ENCODE results near the gene TCF25.
"Not testable (repeated sequence)": the region's sequence is repeated elsewhere in the genome, so short reads cannot be mapped to it uniquely, and the experiment has no call there.

Gene TCF25

GRCh38 chr16:89934611-89935553 is 61.5 kb downstream of the TCF25 start:
- FAIRE-seq (no peak), DNase-seq (ENCODE audit: insufficient read length) (no peak)
- TF ChIP-seq POLR2A (IDR thresholded peaks at IDR 0.05; ENCODE audit: low read depth, low read length), result no peak
- TF ChIP-seq TAF1 (IDR thresholded peaks at IDR 0.05; ENCODE audit: borderline replicate concordance, low read depth, low read length), result no peak
- TF ChIP-seq POLR2AphosphoS5 (IDR thresholded peaks at IDR 0.05; ENCODE audit: low read depth, low read length), result no peak

- DNase-seq (ENCODE audit: insufficient read length); FAIRE-seq: not testable (repeated sequence)
Observed at GRCh38 chr16:89935620-89936019, 62.2 kb downstream of the TCF25 start.

GRCh38 chr16:89936034-89936433 is 62.6 kb downstream of the TCF25 start:
- DNase-seq (ENCODE audit: insufficient read length) (no peak), FAIRE-seq (no peak)
- no peak for TF ChIP-seq POLR2A (IDR thresholded peaks at IDR 0.05; ENCODE audit: low read depth, low read length)

GRCh38 chr16:89936508-89936907 is 63.1 kb downstream of the TCF25 start:
- no peak for DNase-seq (ENCODE audit: insufficient read length)
- no peak for TF ChIP-seq POLR2A (IDR thresholded peaks at IDR 0.05; ENCODE audit: low read depth, low read length)
- no peak for TF ChIP-seq POLR2AphosphoS5 (IDR thresholded peaks at IDR 0.05; ENCODE audit: low read depth, low read length)
- no peak for TF ChIP-seq TAF1 (IDR thresholded peaks at IDR 0.05; ENCODE audit: borderline replicate concordance, low read depth, low read length)
- no peak for FAIRE-seq

GRCh38 chr16:89936981-89937380 is 63.6 kb downstream of the TCF25 start:
- DNase-seq (ENCODE audit: insufficient read length), result no peak
- no peak for TF ChIP-seq TAF1 (IDR thresholded peaks at IDR 0.05; ENCODE audit: borderline replicate concordance, low read depth, low read length)
- no peak for TF ChIP-seq POLR2AphosphoS5 (IDR thresholded peaks at IDR 0.05; ENCODE audit: low read depth, low read length)
- no peak for TF ChIP-seq POLR2A (IDR thresholded peaks at IDR 0.05; ENCODE audit: low read depth, low read length)
- no peak for FAIRE-seq

GRCh38 chr16:89938175-89938885 is 64.9 kb downstream of the TCF25 start:
- TF ChIP-seq POLR2A (IDR thresholded peaks at IDR 0.05; ENCODE audit: low read depth, low read length), result no peak
- TF ChIP-seq POLR2AphosphoS5 (IDR thresholded peaks at IDR 0.05; ENCODE audit: low read depth, low read length), result no peak
- no peak for TF ChIP-seq TAF1 (IDR thresholded peaks at IDR 0.05; ENCODE audit: borderline replicate concordance, low read depth, low read length)
- no peak for DNase-seq (ENCODE audit: insufficient read length)
- FAIRE-seq, result no peak

GRCh38 chr16:89944773-89945172 is 71.4 kb downstream of the TCF25 start:
- TF ChIP-seq TAF1 (IDR thresholded peaks at IDR 0.05; ENCODE audit: borderline replicate concordance, low read depth, low read length) (no peak), POLR2AphosphoS5 (IDR thresholded peaks at IDR 0.05; ENCODE audit: low read depth, low read length) (no peak), POLR2A (IDR thresholded peaks at IDR 0.05; ENCODE audit: low read depth, low read length) (no peak)
- FAIRE-seq (peak; percentile 84), DNase-seq (ENCODE audit: insufficient read length) (no peak)

- TF ChIP-seq POLR2A (IDR thresholded peaks at IDR 0.05; ENCODE audit: low read depth, low read length), result no peak
- TF ChIP-seq POLR2AphosphoS5 (IDR thresholded peaks at IDR 0.05; ENCODE audit: low read depth, low read length), result no peak
- no peak for TF ChIP-seq TAF1 (IDR thresholded peaks at IDR 0.05; ENCODE audit: borderline replicate concordance, low read depth, low read length)
- DNase-seq (ENCODE audit: insufficient read length) (no peak), FAIRE-seq (no peak)
Observed at GRCh38 chr16:89945654-89946053, 72.3 kb downstream of the TCF25 start.

- TF ChIP-seq TAF1 (IDR thresholded peaks at IDR 0.05; ENCODE audit: borderline replicate concordance, low read depth, low read length) (no peak), POLR2A (IDR thresholded peaks at IDR 0.05; ENCODE audit: low read depth, low read length) (no peak), POLR2AphosphoS5 (IDR thresholded peaks at IDR 0.05; ENCODE audit: low read depth, low read length) (no peak)
- FAIRE-seq, result no peak
- no peak for DNase-seq (ENCODE audit: insufficient read length)
Observed at GRCh38 chr16:89946515-89946914, 73.1 kb downstream of the TCF25 start.

GRCh38 chr16:89949121-89949742 is 75.8 kb downstream of the TCF25 start:
- no peak for FAIRE-seq
- TF ChIP-seq TAF1 (IDR thresholded peaks at IDR 0.05; ENCODE audit: borderline replicate concordance, low read depth, low read length) (no peak), POLR2AphosphoS5 (IDR thresholded peaks at IDR 0.05; ENCODE audit: low read depth, low read length) (no peak), POLR2A (IDR thresholded peaks at IDR 0.05; ENCODE audit: low read depth, low read length) (no peak)

GRCh38 chr16:89949756-89950155 is 76.4 kb downstream of the TCF25 start:
- no peak for TF ChIP-seq POLR2AphosphoS5 (IDR thresholded peaks at IDR 0.05; ENCODE audit: low read depth, low read length)
- no peak for TF ChIP-seq POLR2A (IDR thresholded peaks at IDR 0.05; ENCODE audit: low read depth, low read length)
- TF ChIP-seq TAF1 (IDR thresholded peaks at IDR 0.05; ENCODE audit: borderline replicate concordance, low read depth, low read length), result no peak
- no peak for DNase-seq (ENCODE audit: insufficient read length)
- FAIRE-seq, result no peak

More at GRCh38 chr16:89949121-89949742, 75.8 kb downstream of the TCF25 start:
- DNase-seq (ENCODE audit: insufficient read length), result no peak
